GM21360 (cell line): ENCODE results near the gene UBE2F.
"Not testable (repeated sequence)": the region's sequence is repeated elsewhere in the genome, so short reads cannot be mapped to it uniquely, and the experiment has no call there.

Experiments used
- ATAC-seq: cut with Tn5 transposase; IDR thresholded peaks from one replicate; pipeline ENCODE4 v1.9.1; 2021; ENCODE audit warnings: mild to moderate bottlenecking, moderate library complexity; ENCODE audit not compliant: unreplicated experiment

Gene UBE2F

GRCh38 chr2:238042090-238042489 is 75.3 kb downstream of the UBE2F start:
- no peak for ATAC-seq

- no peak for ATAC-seq
These were observed 76.2 kb downstream of the UBE2F start for GRCh38 chr2:238042849-238043584.

GRCh38 chr2:238043851-238044250 is 77.0 kb downstream of the UBE2F start:
- ATAC-seq = no peak

- ATAC-seq = no peak
These were observed 78.8 kb downstream of the UBE2F start for GRCh38 chr2:238045575-238045974.

- ATAC-seq = no peak
These were observed 80.0 kb downstream of the UBE2F start for GRCh38 chr2:238046725-238047270.

- no peak for ATAC-seq
These were observed 86.5 kb downstream of the UBE2F start for GRCh38 chr2:238053191-238053776.

GRCh38 chr2:238055841-238056240 is 89.0 kb downstream of the UBE2F start:
- ATAC-seq = no peak

- not testable (repeated sequence) for ATAC-seq
These were observed 91.1 kb downstream of the UBE2F start for GRCh38 chr2:238057696-238058575.

- no peak for ATAC-seq
These were observed 92.7 kb downstream of the UBE2F start for GRCh38 chr2:238059505-238059904.

GRCh38 chr2:238060096-238060541 is 93.3 kb downstream of the UBE2F start:
- ATAC-seq = no peak

- ATAC-seq = peak; percentile 95
These were observed 93.9 kb downstream of the UBE2F start, which contains the start of gene SCLY for GRCh38 chr2:238060542-238061314. Gene SCLY (plus strand): TSS chr2:238061001. CDS start chr2:238061055, 54 bp downstream.

- ATAC-seq = peak; percentile 10
These were observed 94.7 kb downstream of the UBE2F start for GRCh38 chr2:238061315-238062202.

GRCh38 chr2:238063414-238064189 is 96.8 kb downstream of the UBE2F start:
- ATAC-seq = no peak

- ATAC-seq = no peak
These were observed 97.6 kb downstream of the UBE2F start for GRCh38 chr2:238064376-238064775.

GRCh38 chr2:238065071-238065846 is 98.4 kb downstream of the UBE2F start:
- ATAC-seq = no peak

GRCh38 chr2:238066218-238066617 is 99.4 kb downstream of the UBE2F start:
- no peak for ATAC-seq

- ATAC-seq = not testable (repeated sequence)
These were observed 99.9 kb downstream of the UBE2F start for GRCh38 chr2:238066718-238067117.

- no peak for ATAC-seq
These were observed 101.1 kb downstream of the UBE2F start for GRCh38 chr2:238067939-238068338.
